Adrenal gland (tissue), 5 donors: ENCODE measurements around the gene TMEM121.

Source experiments
- POLR2A ChIP-seq, 2 donors: fragments of 450-650 bp; IDR thresholded peaks; one replicate each; pipeline ENCODE4 v1.6.1; 2017; ENCODE audit warnings: antibody characterized with exemption in 2 of 2, mild to moderate bottlenecking in 2 of 2, moderate library complexity in 1 of 2
- TF ChIP-seq, protein P1 (sequence below), 6 experiments: fragments of 450-650 bp in 4 of 6; fragments of 200-600 bp in 2 of 6; sonication (generic) in 1 of 6; IDR thresholded peaks; 1 replicate in 5 of 6; 2 replicates in 1 of 6; pipeline versions ENCODE4 v1.5.1 to v1.8.0; 2016 to 2021; ENCODE audit warnings: antibody characterized with exemption in 6 of 6, mild to moderate bottlenecking in 2 of 6, moderate library complexity in 1 of 6
- donor health status: DM: no; HTN: no; CAD: no.

DNA sequence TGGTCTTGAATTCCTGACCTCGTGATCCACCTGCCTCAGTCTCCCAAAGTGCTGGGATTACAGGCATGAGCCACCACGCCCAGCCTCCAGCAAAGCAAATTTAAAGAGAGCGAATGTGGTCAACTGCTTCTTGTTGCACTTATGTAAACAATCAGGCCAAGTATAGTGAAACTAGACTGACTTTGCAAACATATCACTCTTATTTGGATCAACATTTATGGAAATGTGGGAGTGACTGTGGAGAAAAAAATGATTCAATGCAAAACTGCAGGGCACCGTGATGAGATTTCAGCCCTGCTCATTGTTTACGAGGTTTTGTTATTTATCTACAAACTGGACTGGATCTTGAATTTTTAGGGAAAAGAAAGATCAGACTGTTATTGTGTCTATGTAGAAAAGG lies 28.1 kb downstream of the TMEM121 start:
- TF ChIP-seq, protein P1, sequence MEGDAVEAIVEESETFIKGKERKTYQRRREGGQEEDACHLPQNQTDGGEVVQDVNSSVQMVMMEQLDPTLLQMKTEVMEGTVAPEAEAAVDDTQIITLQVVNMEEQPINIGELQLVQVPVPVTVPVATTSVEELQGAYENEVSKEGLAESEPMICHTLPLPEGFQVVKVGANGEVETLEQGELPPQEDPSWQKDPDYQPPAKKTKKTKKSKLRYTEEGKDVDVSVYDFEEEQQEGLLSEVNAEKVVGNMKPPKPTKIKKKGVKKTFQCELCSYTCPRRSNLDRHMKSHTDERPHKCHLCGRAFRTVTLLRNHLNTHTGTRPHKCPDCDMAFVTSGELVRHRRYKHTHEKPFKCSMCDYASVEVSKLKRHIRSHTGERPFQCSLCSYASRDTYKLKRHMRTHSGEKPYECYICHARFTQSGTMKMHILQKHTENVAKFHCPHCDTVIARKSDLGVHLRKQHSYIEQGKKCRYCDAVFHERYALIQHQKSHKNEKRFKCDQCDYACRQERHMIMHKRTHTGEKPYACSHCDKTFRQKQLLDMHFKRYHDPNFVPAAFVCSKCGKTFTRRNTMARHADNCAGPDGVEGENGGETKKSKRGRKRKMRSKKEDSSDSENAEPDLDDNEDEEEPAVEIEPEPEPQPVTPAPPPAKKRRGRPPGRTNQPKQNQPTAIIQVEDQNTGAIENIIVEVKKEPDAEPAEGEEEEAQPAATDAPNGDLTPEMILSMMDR (IDR thresholded peaks at IDR 0.05) = no peak
- TF ChIP-seq POLR2A (IDR thresholded peaks at IDR 0.05) = no peak
